HG03378 (cell line): Measurements from ENCODE around the gene NPAS2.

ENCODE experiments used
- ATAC-seq: cut with Tn5 transposase; IDR thresholded peaks from one replicate; pipeline ENCODE4 v1.9.1; 2021; ENCODE audit warnings: mild to moderate bottlenecking, moderate library complexity; ENCODE audit not compliant: unreplicated experiment

Gene NPAS2

GRCh38 chr2:100983684-100984310 lies 163.9 kb downstream of the NPAS2 start:
- ATAC-seq, result no peak

DNA sequence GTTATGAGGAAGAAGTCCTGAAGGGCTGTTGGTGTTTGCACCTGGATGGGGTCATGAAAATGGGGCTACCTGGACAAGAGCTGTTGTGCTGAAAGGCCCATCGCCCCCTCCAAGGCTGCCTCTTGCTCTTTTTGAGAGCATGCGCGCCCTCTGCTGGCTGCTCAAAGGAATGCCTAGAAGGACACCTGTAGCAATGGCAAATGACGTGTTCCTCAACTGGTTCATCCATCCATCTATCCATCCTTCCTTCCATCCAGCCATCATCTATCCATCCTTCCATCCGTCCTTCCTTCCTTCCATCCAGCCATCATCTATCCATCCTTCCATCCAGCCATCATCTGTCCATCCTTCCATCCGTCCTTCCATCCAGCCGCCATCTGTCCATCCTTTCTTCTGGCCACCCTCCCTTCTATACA lies 165.0 kb downstream of the NPAS2 start:
- ATAC-seq, result no peak

GRCh38 chr2:100986157-100986556 lies 166.2 kb downstream of the NPAS2 start:
- no peak for ATAC-seq

GRCh38 chr2:100987536-100987935 lies 167.6 kb downstream of the NPAS2 start:
- ATAC-seq, result no peak

GRCh38 chr2:100987974-100988373 lies 168.0 kb downstream of the NPAS2 start:
- ATAC-seq, result no peak

GRCh38 chr2:100988630-100989417 lies 168.9 kb downstream of the NPAS2 start:
- ATAC-seq, result no peak

GRCh38 chr2:100989666-100990065 lies 169.7 kb downstream of the NPAS2 start:
- no peak for ATAC-seq

- no peak for ATAC-seq
Observed at GRCh38 chr2:100990166-100990565, 170.2 kb downstream of the NPAS2 start.

DNA sequence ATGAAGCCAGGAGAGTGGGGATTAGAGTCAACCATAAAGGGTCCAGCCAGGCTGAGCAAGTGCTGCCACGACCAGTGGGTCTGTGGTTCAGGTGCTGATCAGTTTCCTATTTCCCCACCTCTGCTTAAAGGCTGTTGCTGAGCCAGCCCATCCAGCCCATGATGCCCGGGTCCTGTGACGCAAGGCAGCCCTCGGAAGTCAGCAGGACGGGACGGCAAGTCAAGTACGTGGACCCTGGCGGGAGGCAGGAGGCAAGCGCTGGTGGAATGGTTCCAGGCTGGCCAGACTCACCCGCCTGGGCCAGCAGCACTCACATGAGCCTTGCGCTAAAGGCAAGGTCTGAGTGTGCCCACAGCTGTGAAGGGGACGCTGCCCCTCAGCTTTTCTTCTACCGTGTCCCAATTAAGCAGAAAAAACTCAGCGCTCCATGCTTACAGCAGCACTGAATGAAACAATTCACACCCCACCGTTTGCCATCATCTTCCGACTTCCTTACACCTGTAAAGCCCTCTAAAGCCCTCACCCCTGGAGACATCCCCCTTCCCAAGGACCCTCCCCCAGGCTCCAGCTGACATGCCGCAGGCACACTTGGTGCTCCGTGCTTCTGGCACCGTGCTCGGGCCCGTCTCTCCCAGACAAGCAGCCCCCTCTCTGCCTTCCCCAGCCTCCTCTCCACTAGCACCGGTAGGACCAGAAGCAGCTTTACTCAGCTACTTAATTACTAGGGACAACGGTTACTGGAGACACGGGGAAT lies 170.9 kb downstream of the NPAS2 start:
- no peak for ATAC-seq

- ATAC-seq, result no peak
Observed at GRCh38 chr2:100991404-100991773, 171.4 kb downstream of the NPAS2 start.

DNA sequence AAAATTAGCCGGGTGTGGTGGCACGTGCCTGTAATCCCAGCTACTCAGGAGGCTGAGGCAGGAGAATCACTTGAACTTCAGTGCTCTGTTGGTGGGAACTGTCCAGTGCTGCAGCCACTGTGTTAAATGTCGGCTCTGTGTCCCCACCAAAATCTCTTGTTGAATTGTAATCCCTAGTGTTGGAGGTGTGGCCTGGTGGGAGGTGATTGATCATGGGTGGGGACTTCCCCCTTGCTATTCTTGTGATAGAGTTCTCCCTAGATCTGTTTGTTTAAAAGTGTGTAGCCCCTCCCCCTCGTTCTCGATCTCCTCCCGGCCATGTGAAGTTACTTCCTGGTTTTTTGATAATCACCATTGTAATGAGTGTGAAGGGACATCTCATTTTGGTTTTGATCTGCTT lies 172.3 kb downstream of the NPAS2 start:
- no peak for ATAC-seq

- ATAC-seq, result no peak
Observed at GRCh38 chr2:100993294-100993693, 173.4 kb downstream of the NPAS2 start.

DNA sequence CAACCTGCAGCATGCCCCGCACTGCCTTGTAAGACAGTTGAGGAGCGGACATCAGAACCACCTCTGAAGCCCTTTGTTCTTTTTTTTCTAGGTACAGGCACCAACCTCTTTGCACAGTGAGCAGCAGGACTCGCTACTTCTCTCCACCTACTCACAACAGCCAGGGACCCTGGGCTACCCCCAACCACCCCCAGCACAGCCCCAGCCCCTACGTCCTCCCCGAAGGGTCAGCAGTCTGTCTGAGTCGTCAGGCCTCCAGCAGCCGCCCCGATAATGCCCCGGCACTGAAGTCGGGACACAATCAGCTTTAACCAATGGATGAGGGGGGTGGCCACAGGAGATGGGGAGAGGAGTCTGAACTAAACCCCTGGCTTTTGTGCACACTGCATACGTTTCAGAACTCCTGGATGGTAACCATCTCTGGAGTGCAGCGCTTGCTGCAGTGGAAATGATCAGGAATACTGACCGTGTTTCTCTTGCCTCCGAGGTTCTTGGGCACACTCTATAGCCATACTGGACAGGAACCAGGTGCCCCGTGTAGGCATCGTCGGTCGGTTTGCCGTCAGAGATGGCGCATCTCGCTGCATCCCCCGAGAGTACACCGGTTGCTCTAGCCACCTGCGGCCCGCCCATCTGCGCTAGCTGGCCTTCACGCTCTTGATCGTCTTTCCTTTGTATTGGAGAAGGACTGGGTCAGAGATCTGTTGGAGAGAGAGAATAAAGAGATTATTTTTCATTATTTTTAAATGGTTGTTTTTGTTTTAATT lies 175.6 kb downstream of the NPAS2 start:
- no peak for ATAC-seq

DNA sequence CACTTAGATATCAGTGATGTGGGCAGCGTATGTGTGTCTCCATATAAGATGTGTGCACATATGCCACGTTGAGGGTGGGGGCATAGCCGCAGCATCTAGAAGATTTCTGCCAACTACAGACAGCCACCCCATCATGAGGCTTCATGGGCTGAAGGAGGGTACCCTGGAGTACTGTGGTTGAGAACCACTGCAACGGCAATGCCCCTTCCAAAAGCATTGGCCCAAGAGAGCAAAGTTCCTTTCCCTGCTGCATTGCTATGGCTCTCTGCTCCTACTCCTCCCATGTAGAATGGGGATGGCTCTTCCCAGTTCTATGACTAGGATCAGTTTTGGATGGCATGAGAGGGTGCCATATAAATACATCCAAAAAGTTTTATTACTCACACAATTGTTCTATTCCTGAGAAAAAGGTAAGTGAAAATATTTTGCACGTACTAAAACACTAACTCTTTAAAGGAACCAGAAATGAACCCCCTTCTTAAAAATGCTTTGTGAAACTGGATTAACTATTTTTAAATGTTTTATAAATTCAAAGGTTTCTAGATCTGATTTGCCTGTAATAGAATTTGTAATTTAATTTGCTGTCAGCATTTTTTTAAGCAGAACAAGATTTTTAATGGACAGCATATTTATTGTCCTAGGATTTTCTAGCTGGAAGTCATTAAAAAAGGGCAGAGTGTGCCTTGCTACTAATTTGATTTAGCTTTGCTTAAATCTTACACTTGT lies 177.7 kb downstream of the NPAS2 start:
- no peak for ATAC-seq

DNA sequence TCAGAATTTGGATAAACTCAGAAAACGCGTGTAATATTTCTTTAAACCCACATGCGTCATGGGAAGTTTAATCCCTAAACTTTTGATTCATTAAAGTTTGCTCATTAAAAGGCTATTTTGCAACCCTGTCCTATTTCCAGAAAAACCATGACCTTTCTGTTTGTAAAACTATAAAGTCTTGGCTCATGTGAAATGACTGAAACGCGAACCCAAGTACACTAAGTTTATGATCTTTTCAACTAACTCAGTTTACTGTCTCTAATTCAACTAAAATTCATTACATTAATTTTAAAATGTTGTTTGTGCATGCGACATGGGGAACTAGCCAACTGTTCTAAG lies 178.3 kb downstream of the NPAS2 start:
- no peak for ATAC-seq

GRCh38 chr2:100999995-101000394 lies 180.1 kb downstream of the NPAS2 start:
- ATAC-seq, result no peak

DNA sequence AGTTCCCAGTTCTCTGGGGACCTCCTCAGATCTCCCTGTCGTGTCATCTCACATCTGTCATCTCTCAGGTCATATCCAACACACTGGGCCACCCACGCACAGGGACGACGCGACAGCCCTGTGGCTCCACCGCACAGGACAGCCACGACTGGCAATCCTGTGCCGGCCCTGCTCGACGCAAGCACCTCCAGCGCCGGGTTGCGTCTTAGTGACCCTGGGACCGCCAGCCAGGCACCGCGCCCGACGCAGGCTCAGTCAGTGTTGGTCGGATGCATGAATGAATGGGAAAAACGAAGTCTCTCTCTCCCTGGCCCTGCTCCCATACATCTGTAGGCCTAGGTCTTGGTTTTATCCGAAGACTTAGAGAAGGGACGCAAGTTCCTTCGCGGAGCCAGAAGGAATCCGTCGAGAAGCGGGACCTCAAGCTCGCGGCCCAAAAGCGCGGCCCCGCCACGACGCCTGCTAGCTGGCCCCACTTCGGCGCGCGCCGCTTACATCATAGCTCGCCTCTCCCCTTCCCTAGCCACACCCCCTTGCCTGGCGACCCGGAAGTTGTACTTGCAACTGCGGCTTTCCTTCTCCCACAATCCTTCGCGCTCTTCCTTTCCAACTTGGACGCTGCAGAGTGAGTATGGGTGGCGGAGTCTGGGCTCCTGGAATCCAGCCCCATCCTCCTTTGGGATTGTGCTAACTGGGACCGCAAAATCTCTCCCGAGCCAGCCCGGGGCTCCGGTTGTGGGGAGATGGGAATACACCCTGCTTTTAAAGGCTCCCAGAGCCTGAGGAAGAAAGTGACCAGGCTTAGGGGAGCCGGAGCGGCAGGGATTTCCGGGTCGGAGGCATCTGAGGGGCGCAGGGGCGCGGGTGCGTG lies 182.0 kb downstream of the NPAS2 start, which contains the start of gene RPL31:
Gene RPL31, plus strand, starts transcription at position 599 of the 871 bp plus-strand sequence. CDS start 413 bp downstream, outside the sequence.
- peak; percentile 98 for ATAC-seq

- ATAC-seq, result no peak
Observed at GRCh38 chr2:101002562-101003277, 182.8 kb downstream of the NPAS2 start.

DNA sequence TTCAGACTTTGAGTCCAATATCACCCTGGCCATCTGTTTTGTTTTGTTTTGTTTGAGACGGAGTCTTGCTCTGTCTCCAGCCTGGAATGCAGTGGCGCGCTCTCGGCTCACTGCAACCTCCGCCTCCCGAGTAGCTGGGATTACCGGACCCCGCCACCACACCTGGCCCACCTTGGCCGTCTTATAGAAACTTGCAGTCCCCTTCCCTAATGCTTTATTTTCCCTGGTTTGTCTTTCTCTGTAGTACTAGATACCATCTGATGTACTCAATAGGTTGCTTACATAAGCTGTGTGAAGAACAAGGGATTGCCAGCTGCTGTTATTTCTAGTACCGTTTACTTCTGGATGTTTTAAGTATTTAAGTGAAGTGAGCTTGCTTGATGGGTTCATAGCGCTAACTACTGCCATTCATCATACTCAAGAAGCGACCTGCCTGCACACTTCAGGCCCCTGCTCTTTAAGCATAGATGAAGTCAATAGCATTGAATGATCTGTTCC lies 183.4 kb downstream of the NPAS2 start:
- no peak for ATAC-seq
